IMR-90 (cell line): Measurements from ENCODE around the gene GRID1.

Experiments used
- BHLHE40 ChIP-seq: fragments of 150-350 bp; IDR thresholded peaks from 2 replicates; pipeline ENCODE4 v1.6.1; 2016; ENCODE audit warnings: mild to moderate bottlenecking, low read depth, low read length
- CEBPB ChIP-seq: IDR thresholded peaks from 2 replicates; pipeline ENCODE4 v1.6.1; 2012; ENCODE audit warnings: low read depth, low read length, improper control_type of control experiment
- CHD1 ChIP-seq: IDR thresholded peaks from 2 replicates; pipeline ENCODE4 v1.6.1; 2012; ENCODE audit warnings: low read depth, low read length, improper control_type of control experiment
- MAFK ChIP-seq: IDR thresholded peaks from 2 replicates; pipeline ENCODE4 v1.6.1; 2012; ENCODE audit warnings: low read depth, low read length, improper control_type of control experiment
- MAZ ChIP-seq: IDR thresholded peaks from 2 replicates; pipeline ENCODE4 v1.6.1; 2012; ENCODE audit warnings: low read depth, mild to moderate bottlenecking, low read length, improper control_type of control experiment, moderate library complexity, borderline replicate concordance
- MXI1 ChIP-seq: IDR thresholded peaks from 2 replicates; pipeline ENCODE4 v1.6.1; 2012; ENCODE audit warnings: low read depth, mild to moderate bottlenecking, low read length, moderate library complexity, borderline replicate concordance
- POLR2A ChIP-seq: IDR thresholded peaks from 2 replicates; pipeline ENCODE4 v1.6.1; 2012; ENCODE audit warnings: mild to moderate bottlenecking, low read depth, low read length
- RAD21 ChIP-seq: IDR thresholded peaks from 2 replicates; pipeline ENCODE4 v1.6.1; 2012; ENCODE audit warnings: low read length, improper control_type of control experiment
- RCOR1 ChIP-seq: IDR thresholded peaks from 2 replicates; pipeline ENCODE4 v1.6.1; 2012; ENCODE audit warnings: mild to moderate bottlenecking, low read length, improper control_type of control experiment; ENCODE audit not compliant: insufficient replicate concordance
- RFX5 ChIP-seq: IDR thresholded peaks from 2 replicates; pipeline ENCODE4 v1.8.0; 2012; ENCODE audit warnings: low read depth, mild to moderate bottlenecking, low read length, moderate library complexity
- SMC3 ChIP-seq: fragments of 150-350 bp; IDR thresholded peaks from 2 replicates; pipeline ENCODE4 v1.6.1; 2016; ENCODE audit warnings: low read depth, mild to moderate bottlenecking, antibody characterized with exemption, low read length, moderate library complexity
- TF ChIP-seq, protein P1 (sequence below): conservative IDR thresholded peaks from 2 replicates; pipeline ENCODE4 v1.5.1; 2012; ENCODE audit warnings: mild to moderate bottlenecking, low read depth, low read length, improper control_type of control experiment
- TF ChIP-seq, protein P2 (sequence below): fragments of 150-350 bp; IDR thresholded peaks from 2 replicates; pipeline ENCODE4 v1.6.1; 2017; ENCODE audit warnings: mild to moderate bottlenecking, antibody characterized with exemption, low read length, low read depth

DNA sequence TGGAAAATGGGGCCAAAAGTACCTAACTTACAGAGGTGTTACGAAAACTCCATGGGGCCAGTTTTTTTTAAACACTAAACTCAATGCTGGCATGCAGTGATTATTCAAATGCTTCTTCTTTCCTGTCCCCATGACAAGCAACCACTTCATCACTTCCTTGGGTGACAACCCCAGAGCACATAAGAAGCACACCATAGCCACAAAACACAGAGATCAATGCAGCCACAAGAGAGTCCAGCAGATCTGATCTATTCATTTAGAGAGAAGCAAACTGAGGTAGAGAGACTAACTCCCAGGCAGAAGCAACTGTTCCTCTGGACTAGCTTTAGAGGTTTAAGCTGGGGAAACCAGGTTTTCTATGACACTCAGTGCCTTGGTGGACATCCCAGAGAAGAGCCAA, 180.0 kb downstream of the GRID1 start:
- TF ChIP-seq RAD21 (no peak), MAZ (no peak), BHLHE40 (no peak), RFX5 (no peak), RCOR1 (no peak), CEBPB (no peak), SMC3 (no peak), MXI1 (no peak), MAFK (no peak), CHD1 (no peak), POLR2A (no peak)
- TF ChIP-seq, protein P1, sequence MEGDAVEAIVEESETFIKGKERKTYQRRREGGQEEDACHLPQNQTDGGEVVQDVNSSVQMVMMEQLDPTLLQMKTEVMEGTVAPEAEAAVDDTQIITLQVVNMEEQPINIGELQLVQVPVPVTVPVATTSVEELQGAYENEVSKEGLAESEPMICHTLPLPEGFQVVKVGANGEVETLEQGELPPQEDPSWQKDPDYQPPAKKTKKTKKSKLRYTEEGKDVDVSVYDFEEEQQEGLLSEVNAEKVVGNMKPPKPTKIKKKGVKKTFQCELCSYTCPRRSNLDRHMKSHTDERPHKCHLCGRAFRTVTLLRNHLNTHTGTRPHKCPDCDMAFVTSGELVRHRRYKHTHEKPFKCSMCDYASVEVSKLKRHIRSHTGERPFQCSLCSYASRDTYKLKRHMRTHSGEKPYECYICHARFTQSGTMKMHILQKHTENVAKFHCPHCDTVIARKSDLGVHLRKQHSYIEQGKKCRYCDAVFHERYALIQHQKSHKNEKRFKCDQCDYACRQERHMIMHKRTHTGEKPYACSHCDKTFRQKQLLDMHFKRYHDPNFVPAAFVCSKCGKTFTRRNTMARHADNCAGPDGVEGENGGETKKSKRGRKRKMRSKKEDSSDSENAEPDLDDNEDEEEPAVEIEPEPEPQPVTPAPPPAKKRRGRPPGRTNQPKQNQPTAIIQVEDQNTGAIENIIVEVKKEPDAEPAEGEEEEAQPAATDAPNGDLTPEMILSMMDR = no peak
- TF ChIP-seq, protein P2, sequence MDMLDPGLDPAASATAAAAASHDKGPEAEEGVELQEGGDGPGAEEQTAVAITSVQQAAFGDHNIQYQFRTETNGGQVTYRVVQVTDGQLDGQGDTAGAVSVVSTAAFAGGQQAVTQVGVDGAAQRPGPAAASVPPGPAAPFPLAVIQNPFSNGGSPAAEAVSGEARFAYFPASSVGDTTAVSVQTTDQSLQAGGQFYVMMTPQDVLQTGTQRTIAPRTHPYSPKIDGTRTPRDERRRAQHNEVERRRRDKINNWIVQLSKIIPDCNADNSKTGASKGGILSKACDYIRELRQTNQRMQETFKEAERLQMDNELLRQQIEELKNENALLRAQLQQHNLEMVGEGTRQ = no peak
